GM23338 (cell line): Measurements from ENCODE around the gene ZCCHC4. TPM values are rescaled to one million over a fixed set of nuclear protein-coding genes. Genes with fewer than 3 reads are reported as not detected.

Experiments
- ATAC-seq: fragments of 200-7000 bp; cut with Tn5 transposase; 3 replicates; pipeline ENCODE4 v1.9.1; 2020
- DNase-seq: peaks from one replicate; pipeline ENCODE4 v3.0.0-alpha.2; 2015; ENCODE audit warnings: low spot score
- H2AFZ ChIP-seq: fragments of 200-600 bp; sonication (generic); 2 replicates; pipeline ENCODE4 v1.8.0; 2016; ENCODE audit warnings: antibody characterized with exemption, mild to moderate bottlenecking, moderate library complexity
- H3F3A ChIP-seq: fragments of 200-600 bp; sonication (generic); replicated peaks from 2 replicates; pipeline ENCODE4 v1.8.0; 2017; ENCODE audit warnings: antibody characterized with exemption, mixed run types, low read depth
- H3K27ac ChIP-seq: fragments of 200-600 bp; sonication (generic); 2 replicates; pipeline ENCODE4 v1.6.1; 2016; ENCODE audit warnings: low read depth
- H3K27me3 ChIP-seq: fragments of 200-600 bp; sonication (generic); 2 replicates; pipeline ENCODE4 v1.8.0; 2016; ENCODE audit warnings: mild to moderate bottlenecking, mixed run types, moderate library complexity; ENCODE audit not compliant: insufficient read depth
- H3K36me3 ChIP-seq: fragments of 200-600 bp; sonication (generic); 2 replicates; pipeline ENCODE4 v1.8.0; 2016; ENCODE audit warnings: mild to moderate bottlenecking; ENCODE audit not compliant: insufficient read depth
- H3K4me1 ChIP-seq: fragments of 200-600 bp; sonication (generic); 2 replicates; pipeline ENCODE4 v1.8.0; 2016; ENCODE audit warnings: mild to moderate bottlenecking, moderate library complexity; ENCODE audit not compliant: insufficient read depth
- H3K4me2 ChIP-seq: fragments of 200-600 bp; sonication (generic); 2 replicates; pipeline ENCODE4 v1.7.1; 2017; ENCODE audit warnings: mixed run types
- H3K4me3 ChIP-seq: fragments of 200-600 bp; sonication (generic); 2 replicates; pipeline ENCODE4 v1.6.1; 2016; ENCODE audit warnings: mixed run types
- H3K79me2 ChIP-seq: fragments of 200-600 bp; sonication (generic); replicated peaks from 2 replicates; pipeline ENCODE4 v1.8.0; 2017; ENCODE audit warnings: mild to moderate bottlenecking; ENCODE audit not compliant: insufficient read depth
- H3K9me2 ChIP-seq: fragments of 200-600 bp; sonication (generic); 2 replicates; pipeline ENCODE4 v1.8.0; 2017; ENCODE audit not compliant: insufficient read depth
- H4K20me1 ChIP-seq: fragments of 200-600 bp; sonication (generic); replicated peaks from 2 replicates; pipeline ENCODE4 v1.8.0; 2017; ENCODE audit warnings: mild to moderate bottlenecking; ENCODE audit not compliant: insufficient read depth
- H3K27ac Mint-ChIP-seq: 2 replicates; pipeline ENCODE4 v1.8.0; 2020; ENCODE audit warnings: inconsistent platforms, mild to moderate bottlenecking, moderate library complexity, mixed read lengths
- H3K27me3 Mint-ChIP-seq: 3 replicates; pipeline ENCODE4 v1.8.0; 2022; ENCODE audit warnings: low read depth, mild to moderate bottlenecking, moderate library complexity, mixed read lengths, inconsistent platforms; ENCODE audit not compliant: insufficient read depth, poor library complexity
- H3K36me3 Mint-ChIP-seq: 3 replicates; pipeline ENCODE4 v1.8.0; 2021; ENCODE audit warnings: low read depth, mild to moderate bottlenecking, inconsistent platforms, moderate library complexity, mixed read lengths
- H3K4me1 Mint-ChIP-seq: 3 replicates; pipeline ENCODE4 v1.8.0; 2020; ENCODE audit warnings: mild to moderate bottlenecking, inconsistent platforms, mixed read lengths
- H3K4me3 Mint-ChIP-seq: 3 replicates; pipeline ENCODE4 v1.8.0; 2021; ENCODE audit warnings: moderate library complexity, mild to moderate bottlenecking, inconsistent platforms, mixed read lengths
- H3K9me3 Mint-ChIP-seq: 3 replicates; pipeline ENCODE4 v1.8.0; 2020; ENCODE audit warnings: moderate library complexity, mild to moderate bottlenecking, inconsistent platforms, mixed read lengths
- CREB1 ChIP-seq: fragments of 250-450 bp; sonication (Bioruptor Pico); IDR thresholded peaks from 2 replicates; pipeline ENCODE4 v1.5.0; 2020; ENCODE audit warnings: low read depth, mild to moderate bottlenecking, moderate library complexity
- EZH2phosphoT487 ChIP-seq: fragments of 200-600 bp; sonication (generic); IDR thresholded peaks from one replicate; pipeline ENCODE4 v1.8.1; 2018; ENCODE audit warnings: antibody characterized with exemption; ENCODE audit not compliant: unreplicated experiment
- STAT1 ChIP-seq: IDR thresholded peaks from one replicate; pipeline ENCODE4 v1.6.1; 2016; ENCODE audit warnings: antibody characterized with exemption; ENCODE audit not compliant: unreplicated experiment
- ZNF331 ChIP-seq: fragments of 250-450 bp; sonication (Bioruptor Pico); IDR thresholded peaks from 2 replicates; pipeline ENCODE4 v1.5.0; 2020; ENCODE audit warnings: low read depth, mild to moderate bottlenecking, moderate library complexity
- polyA plus RNA-seq: library from polyadenylated mRNA; unstranded; fragments of >200 nt; fragmentation: Nextera tagmentation; extraction: Ambion mirVana; gene quantifications from 2 replicates; pipeline ENCODE4 v1.2.1, GENCODE V29; 2016
- total RNA-seq: library from RNA; depleted of rRNA; stranded (reverse); fragments of >200 nt; shearing (Covaris generic); gene quantifications from 2 replicates; pipeline ENCODE4 v1.2.3, GENCODE V29; 2014
- TF ChIP-seq, protein P1 (sequence below): fragments of 250-450 bp; sonication (Bioruptor Pico); IDR thresholded peaks from 2 replicates; pipeline ENCODE4 v1.5.0; 2020; ENCODE audit warnings: mild to moderate bottlenecking, moderate library complexity
- TF ChIP-seq, protein P2 (sequence below), 2 experiments: fragments of 200-600 bp in 1 of 2; sonication (generic) in 1 of 2; conservative IDR thresholded peaks; 2 replicates each; pipeline versions ENCODE4 v1.5.1 to v1.6.1; 2016 to 2017; ENCODE audit warnings: antibody characterized with exemption in 2 of 2, low read depth in 2 of 2, mild to moderate bottlenecking in 2 of 2, moderate library complexity in 1 of 2

ZCCHC4 gene
- total and polyA plus RNA-seq, 2 experiments from 2014 or later = 11.3 to 17.9 TPM

DNA sequence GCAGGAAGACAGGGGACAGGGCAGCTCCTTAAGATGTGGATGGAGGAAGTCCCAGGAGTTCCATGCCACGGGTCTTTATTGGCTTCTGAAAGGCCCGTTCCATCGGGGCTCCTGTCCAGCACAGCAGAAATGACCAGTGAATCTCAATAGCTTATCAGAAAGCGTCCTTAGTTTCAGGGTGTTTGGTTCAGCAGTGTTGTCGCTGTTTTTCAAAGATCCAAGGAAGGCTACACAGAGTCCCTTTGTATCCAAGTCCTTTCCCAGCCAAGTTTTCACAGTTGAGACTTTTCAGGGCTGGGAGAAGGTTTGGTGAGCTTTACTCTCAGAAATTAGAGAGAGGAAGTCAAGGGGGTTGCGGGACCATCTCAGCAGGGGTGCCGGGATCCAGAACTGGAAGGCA, 5.0 kb upstream of the ZCCHC4 start:
- peaks cover 4% of the 10 kb centered on the region; the same call in 2 of the 3 replicates for H3K9me3 Mint-ChIP-seq
- Histone ChIP-seq H3K27ac (no peak overlapping the region), H3K4me1 (no peaks in the 10 kb centered on the region), H3K79me2 (no peaks in the 10 kb centered on the region), H2AFZ (peak overlapping the region; percentile 43; the same call in 1 of the 2 replicates), H3K4me2 (no peak overlapping the region), H3K36me3 (no peaks in the 10 kb centered on the region), H3F3A (no peaks in the 10 kb centered on the region), H4K20me1 (no peaks in the 10 kb centered on the region), H3K4me3 (no peak overlapping the region), H3K9me2 (peaks cover 7% of the 10 kb centered on the region; the same call in 1 of the 2 replicates), H3K27me3 (no peaks in the 10 kb centered on the region)
- H3K36me3 Mint-ChIP-seq = no peaks in the 10 kb centered on the region
- ATAC-seq = no peak
- H3K27ac Mint-ChIP-seq = no peak overlapping the region
- no peaks in the 10 kb centered on the region for H3K27me3 Mint-ChIP-seq
- no peak overlapping the region for H3K4me3 Mint-ChIP-seq
- H3K4me1 Mint-ChIP-seq = no peaks in the 10 kb centered on the region
- no peak for DNase-seq
- TF ChIP-seq, protein P1, sequence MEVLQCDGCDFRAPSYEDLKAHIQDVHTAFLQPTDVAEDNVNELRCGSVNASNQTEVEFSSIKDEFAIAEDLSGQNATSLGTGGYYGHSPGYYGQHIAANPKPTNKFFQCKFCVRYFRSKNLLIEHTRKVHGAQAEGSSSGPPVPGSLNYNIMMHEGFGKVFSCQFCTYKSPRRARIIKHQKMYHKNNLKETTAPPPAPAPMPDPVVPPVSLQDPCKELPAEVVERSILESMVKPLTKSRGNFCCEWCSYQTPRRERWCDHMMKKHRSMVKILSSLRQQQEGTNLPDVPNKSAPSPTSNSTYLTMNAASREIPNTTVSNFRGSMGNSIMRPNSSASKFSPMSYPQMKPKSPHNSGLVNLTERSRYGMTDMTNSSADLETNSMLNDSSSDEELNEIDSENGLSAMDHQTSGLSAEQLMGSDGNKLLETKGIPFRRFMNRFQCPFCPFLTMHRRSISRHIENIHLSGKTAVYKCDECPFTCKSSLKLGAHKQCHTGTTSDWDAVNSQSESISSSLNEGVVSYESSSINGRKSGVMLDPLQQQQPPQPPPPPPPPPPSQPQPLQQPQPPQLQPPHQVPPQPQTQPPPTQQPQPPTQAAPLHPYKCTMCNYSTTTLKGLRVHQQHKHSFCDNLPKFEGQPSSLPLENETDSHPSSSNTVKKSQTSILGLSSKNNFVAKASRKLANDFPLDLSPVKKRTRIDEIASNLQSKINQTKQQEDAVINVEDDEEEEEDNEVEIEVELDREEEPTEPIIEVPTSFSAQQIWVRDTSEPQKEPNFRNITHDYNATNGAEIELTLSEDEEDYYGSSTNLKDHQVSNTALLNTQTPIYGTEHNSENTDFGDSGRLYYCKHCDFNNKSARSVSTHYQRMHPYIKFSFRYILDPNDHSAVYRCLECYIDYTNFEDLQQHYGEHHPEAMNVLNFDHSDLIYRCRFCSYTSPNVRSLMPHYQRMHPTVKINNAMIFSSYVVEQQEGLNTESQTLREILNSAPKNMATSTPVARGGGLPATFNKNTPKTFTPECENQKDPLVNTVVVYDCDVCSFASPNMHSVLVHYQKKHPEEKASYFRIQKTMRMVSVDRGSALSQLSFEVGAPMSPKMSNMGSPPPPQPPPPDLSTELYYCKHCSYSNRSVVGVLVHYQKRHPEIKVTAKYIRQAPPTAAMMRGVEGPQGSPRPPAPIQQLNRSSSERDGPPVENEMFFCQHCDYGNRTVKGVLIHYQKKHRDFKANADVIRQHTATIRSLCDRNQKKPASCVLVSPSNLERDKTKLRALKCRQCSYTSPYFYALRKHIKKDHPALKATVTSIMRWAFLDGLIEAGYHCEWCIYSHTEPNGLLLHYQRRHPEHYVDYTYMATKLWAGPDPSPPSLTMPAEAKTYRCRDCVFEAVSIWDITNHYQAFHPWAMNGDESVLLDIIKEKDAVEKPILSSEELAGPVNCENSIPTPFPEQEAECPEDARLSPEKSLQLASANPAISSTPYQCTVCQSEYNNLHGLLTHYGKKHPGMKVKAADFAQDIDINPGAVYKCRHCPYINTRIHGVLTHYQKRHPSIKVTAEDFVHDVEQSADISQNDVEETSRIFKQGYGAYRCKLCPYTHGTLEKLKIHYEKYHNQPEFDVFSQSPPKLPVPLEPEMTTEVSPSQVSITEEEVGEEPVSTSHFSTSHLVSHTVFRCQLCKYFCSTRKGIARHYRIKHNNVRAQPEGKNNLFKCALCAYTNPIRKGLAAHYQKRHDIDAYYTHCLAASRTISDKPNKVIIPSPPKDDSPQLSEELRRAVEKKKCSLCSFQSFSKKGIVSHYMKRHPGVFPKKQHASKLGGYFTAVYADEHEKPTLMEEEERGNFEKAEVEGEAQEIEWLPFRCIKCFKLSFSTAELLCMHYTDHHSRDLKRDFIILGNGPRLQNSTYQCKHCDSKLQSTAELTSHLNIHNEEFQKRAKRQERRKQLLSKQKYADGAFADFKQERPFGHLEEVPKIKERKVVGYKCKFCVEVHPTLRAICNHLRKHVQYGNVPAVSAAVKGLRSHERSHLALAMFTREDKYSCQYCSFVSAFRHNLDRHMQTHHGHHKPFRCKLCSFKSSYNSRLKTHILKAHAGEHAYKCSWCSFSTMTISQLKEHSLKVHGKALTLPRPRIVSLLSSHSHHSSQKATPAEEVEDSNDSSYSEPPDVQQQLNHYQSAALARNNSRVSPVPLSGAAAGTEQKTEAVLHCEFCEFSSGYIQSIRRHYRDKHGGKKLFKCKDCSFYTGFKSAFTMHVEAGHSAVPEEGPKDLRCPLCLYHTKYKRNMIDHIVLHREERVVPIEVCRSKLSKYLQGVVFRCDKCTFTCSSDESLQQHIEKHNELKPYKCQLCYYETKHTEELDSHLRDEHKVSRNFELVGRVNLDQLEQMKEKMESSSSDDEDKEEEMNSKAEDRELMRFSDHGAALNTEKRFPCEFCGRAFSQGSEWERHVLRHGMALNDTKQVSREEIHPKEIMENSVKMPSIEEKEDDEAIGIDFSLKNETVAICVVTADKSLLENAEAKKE (CRISPR knock-in tag) = no peak
- TF ChIP-seq, protein P2, sequence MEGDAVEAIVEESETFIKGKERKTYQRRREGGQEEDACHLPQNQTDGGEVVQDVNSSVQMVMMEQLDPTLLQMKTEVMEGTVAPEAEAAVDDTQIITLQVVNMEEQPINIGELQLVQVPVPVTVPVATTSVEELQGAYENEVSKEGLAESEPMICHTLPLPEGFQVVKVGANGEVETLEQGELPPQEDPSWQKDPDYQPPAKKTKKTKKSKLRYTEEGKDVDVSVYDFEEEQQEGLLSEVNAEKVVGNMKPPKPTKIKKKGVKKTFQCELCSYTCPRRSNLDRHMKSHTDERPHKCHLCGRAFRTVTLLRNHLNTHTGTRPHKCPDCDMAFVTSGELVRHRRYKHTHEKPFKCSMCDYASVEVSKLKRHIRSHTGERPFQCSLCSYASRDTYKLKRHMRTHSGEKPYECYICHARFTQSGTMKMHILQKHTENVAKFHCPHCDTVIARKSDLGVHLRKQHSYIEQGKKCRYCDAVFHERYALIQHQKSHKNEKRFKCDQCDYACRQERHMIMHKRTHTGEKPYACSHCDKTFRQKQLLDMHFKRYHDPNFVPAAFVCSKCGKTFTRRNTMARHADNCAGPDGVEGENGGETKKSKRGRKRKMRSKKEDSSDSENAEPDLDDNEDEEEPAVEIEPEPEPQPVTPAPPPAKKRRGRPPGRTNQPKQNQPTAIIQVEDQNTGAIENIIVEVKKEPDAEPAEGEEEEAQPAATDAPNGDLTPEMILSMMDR (conservative IDR thresholded peaks at IDR 0.05; ENCODE audit: low read depth in 2 of 2) = no peak
- no peak for TF ChIP-seq CREB1 (CRISPR knock-in tag)

DNA sequence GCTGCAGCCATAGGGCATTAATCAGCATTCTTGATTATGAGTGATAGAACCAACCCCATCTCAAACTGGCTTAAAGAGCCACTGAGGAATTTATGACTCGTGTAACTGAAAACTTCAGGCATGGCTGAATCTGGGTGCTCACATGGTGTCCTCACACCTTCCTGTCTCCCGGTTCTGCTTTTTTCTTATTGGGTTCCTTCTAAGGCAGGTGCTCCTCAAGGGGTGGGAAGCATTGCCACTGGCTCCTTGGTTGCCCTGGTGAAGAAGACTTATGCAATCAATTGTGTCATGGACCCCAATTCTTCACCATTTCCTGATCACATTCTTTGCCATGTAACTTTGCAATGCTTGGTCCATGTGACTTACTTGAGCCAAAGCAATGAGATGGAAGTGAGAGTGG, 4.3 kb upstream of the ZCCHC4 start:
- no peak for ATAC-seq
- H3K4me3 Mint-ChIP-seq = no peak overlapping the region

More for the DNA sequence above, 4.3 kb upstream of the ZCCHC4 start:
- Mint-ChIP-seq H3K27me3 (no peaks in the 10 kb centered on the region), H3K27ac (no peak overlapping the region), H3K36me3 (no peaks in the 10 kb centered on the region), H3K4me1 (no peaks in the 10 kb centered on the region; the same call in 2 of the 3 replicates), H3K9me3 (peaks cover 4% of the 10 kb centered on the region; the same call in 2 of the 3 replicates)
- Histone ChIP-seq H3K36me3 (no peaks in the 10 kb centered on the region), H3K4me1 (no peaks in the 10 kb centered on the region), H3F3A (no peaks in the 10 kb centered on the region), H3K9me2 (peaks cover 7% of the 10 kb centered on the region; the same call in 1 of the 2 replicates), H3K27ac (no peak overlapping the region), H3K4me2 (no peak overlapping the region), H3K27me3 (no peaks in the 10 kb centered on the region), H3K79me2 (no peaks in the 10 kb centered on the region), H3K4me3 (no peak overlapping the region), H2AFZ (0 out of 2 replicates have a peak overlapping the region, but pooled peaks have one; percentile 43), H4K20me1 (no peaks in the 10 kb centered on the region)
- DNase-seq = no peak
- no peak for TF ChIP-seq ZNF331
- no peak for TF ChIP-seq STAT1
- TF ChIP-seq EZH2phosphoT487 = no peak
